ENCODE data around the gene RNF146. TPM values are rescaled to one million over a fixed set of nuclear protein-coding genes. Genes with fewer than 3 reads are reported as not detected.

The RNF146 gene
- total RNA-seq, 2 experiments from 2014 or later, result 12.5 to 14.1 TPM

- Histone ChIP-seq H3K27ac (ENCODE audit: low read depth in 1 of 2, low read length in 2 of 2) (no peak overlapping the region), H3K4me3 (ENCODE audit: low read length) (no peak overlapping the region), H3K9me3 (ENCODE audit: control insufficient read depth in 1 of 2, insufficient read depth in 1 of 2, low read length in 2 of 2) (no peaks in the 10 kb centered on the region), H3K27me3 (ENCODE audit: control insufficient read depth in 1 of 2, insufficient read depth in 2 of 2, low read length in 2 of 2) (no peaks in the 10 kb centered on the region), H3K36me3 (ENCODE audit: insufficient read depth, low read length) (peaks cover 15% of the 10 kb centered on the region), H3K4me1 (ENCODE audit: insufficient read depth, low read length) (peaks cover 4% of the 10 kb centered on the region)
- POLR2A ChIA-PET, result interaction anchor here (0.6 kb wide), 1 partner anchor 14 kb away, joined by 3 read pairs; no protein-coding TSS in a partner anchor
- no peaks in the 10 kb centered on the region for H3K9me3 Mint-ChIP-seq
- no peak for ATAC-seq (ENCODE audit: poor library complexity)
- CTCF ChIA-PET, result interaction anchor here (1.3 kb wide), 1 partner anchor 211 kb away, joined by 6 read pairs; no protein-coding TSS in a partner anchor
- no peak overlapping the region for H3K4me3 Mint-ChIP-seq
- no peak for DNase-seq
- TF ChIP-seq, protein P1, sequence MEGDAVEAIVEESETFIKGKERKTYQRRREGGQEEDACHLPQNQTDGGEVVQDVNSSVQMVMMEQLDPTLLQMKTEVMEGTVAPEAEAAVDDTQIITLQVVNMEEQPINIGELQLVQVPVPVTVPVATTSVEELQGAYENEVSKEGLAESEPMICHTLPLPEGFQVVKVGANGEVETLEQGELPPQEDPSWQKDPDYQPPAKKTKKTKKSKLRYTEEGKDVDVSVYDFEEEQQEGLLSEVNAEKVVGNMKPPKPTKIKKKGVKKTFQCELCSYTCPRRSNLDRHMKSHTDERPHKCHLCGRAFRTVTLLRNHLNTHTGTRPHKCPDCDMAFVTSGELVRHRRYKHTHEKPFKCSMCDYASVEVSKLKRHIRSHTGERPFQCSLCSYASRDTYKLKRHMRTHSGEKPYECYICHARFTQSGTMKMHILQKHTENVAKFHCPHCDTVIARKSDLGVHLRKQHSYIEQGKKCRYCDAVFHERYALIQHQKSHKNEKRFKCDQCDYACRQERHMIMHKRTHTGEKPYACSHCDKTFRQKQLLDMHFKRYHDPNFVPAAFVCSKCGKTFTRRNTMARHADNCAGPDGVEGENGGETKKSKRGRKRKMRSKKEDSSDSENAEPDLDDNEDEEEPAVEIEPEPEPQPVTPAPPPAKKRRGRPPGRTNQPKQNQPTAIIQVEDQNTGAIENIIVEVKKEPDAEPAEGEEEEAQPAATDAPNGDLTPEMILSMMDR (IDR thresholded peaks at IDR 0.05), result no peak
- no peaks in the 10 kb centered on the region for H3K27me3 Mint-ChIP-seq
- intact Hi-C loops (cut with DNase I, micrococcal nuclease), result no loop called here
- peak overlapping the region; percentile 13 for H3K27ac Mint-ChIP-seq
- H3K36me3 Mint-ChIP-seq (ENCODE audit: low read depth), result peaks cover 62% of the 10 kb centered on the region
- H3K4me1 Mint-ChIP-seq (ENCODE audit: low read depth), result peaks cover 68% of the 10 kb centered on the region
Observed at GRCh38 chr6:127305741-127306140, 39.1 kb downstream of the RNF146 start.

GRCh38 chr6:127317388-127318128 lies 50.9 kb downstream of the RNF146 start:
- DNase-seq (no peak), ATAC-seq (ENCODE audit: poor library complexity) (no peak)
- Histone ChIP-seq H3K36me3 (ENCODE audit: insufficient read depth, low read length) (peaks cover 23% of the 10 kb centered on the region), H3K27ac (ENCODE audit: low read depth in 1 of 2, low read length in 2 of 2) (no peak overlapping the region), H3K27me3 (ENCODE audit: control insufficient read depth in 1 of 2, insufficient read depth in 2 of 2, low read length in 2 of 2) (no peaks in the 10 kb centered on the region), H3K4me3 (ENCODE audit: low read length) (no peak overlapping the region), H3K4me1 (ENCODE audit: insufficient read depth, low read length) (no peaks in the 10 kb centered on the region), H3K9me3 (ENCODE audit: control insufficient read depth in 1 of 2, insufficient read depth in 1 of 2, low read length in 2 of 2) (no peaks in the 10 kb centered on the region)
- Mint-ChIP-seq H3K36me3 (ENCODE audit: low read depth) (peaks cover 58% of the 10 kb centered on the region), H3K9me3 (no peaks in the 10 kb centered on the region), H3K27me3 (no peaks in the 10 kb centered on the region), H3K27ac (peak overlapping the region; percentile 4), H3K4me1 (ENCODE audit: low read depth) (peaks cover 17% of the 10 kb centered on the region), H3K4me3 (no peak overlapping the region)
- TF ChIP-seq, protein P1 (IDR thresholded peaks at IDR 0.05), result no peak
- ChIA-PET POLR2A (no interaction called here), CTCF (interaction anchor here (0.8 kb wide), 1 partner anchor 9 kb away, joined by 3 read pairs; no protein-coding TSS in a partner anchor)
- intact Hi-C loops (cut with DNase I, micrococcal nuclease), result no loop called here

GRCh38 chr6:127319686-127320085 lies 53.0 kb downstream of the RNF146 start:
- no peaks in the 10 kb centered on the region for H3K27me3 Mint-ChIP-seq
- Histone ChIP-seq H3K36me3 (ENCODE audit: insufficient read depth, low read length) (peaks cover 16% of the 10 kb centered on the region), H3K4me1 (ENCODE audit: insufficient read depth, low read length) (no peaks in the 10 kb centered on the region), H3K4me3 (ENCODE audit: low read length) (no peak overlapping the region), H3K27me3 (ENCODE audit: control insufficient read depth in 1 of 2, insufficient read depth in 2 of 2, low read length in 2 of 2) (no peaks in the 10 kb centered on the region), H3K9me3 (ENCODE audit: control insufficient read depth in 1 of 2, insufficient read depth in 1 of 2, low read length in 2 of 2) (no peaks in the 10 kb centered on the region), H3K27ac (ENCODE audit: low read depth in 1 of 2, low read length in 2 of 2) (no peak overlapping the region)
- POLR2A ChIA-PET, result interaction anchor here (0.6 kb wide), 1 partner anchor 21 kb away, joined by 3 read pairs; no protein-coding TSS in a partner anchor
- no peak overlapping the region for H3K4me3 Mint-ChIP-seq
- H3K9me3 Mint-ChIP-seq, result no peaks in the 10 kb centered on the region
- no peak overlapping the region for H3K27ac Mint-ChIP-seq
- intact Hi-C loops (cut with DNase I, micrococcal nuclease), result no loop called here
- TF ChIP-seq, protein P1 (IDR thresholded peaks at IDR 0.05), result no peak
- peaks cover 16% of the 10 kb centered on the region for H3K4me1 Mint-ChIP-seq (ENCODE audit: low read depth)
- ATAC-seq (ENCODE audit: poor library complexity) (no peak), DNase-seq (no peak)
- H3K36me3 Mint-ChIP-seq (ENCODE audit: low read depth), result peaks cover 64% of the 10 kb centered on the region
- CTCF ChIA-PET, result interaction anchor here (1.0 kb wide), 1 partner anchor 20 kb away, joined by 3 read pairs; no protein-coding TSS in a partner anchor
